Activated T-helper 1 cell treated with anti-CD3 and anti-CD28 coated beads, Interleukin-12 subunit alpha, Interleukin-12 subunit beta, Interleukin-2, Interleukin-4 antibody, amounts not matched to agents 30 ng/mL and 10 ng/mL and 1 ng/mL, durations not matched to agents 14 hours and 24 hours and 36 hours (primary cell): ENCODE results near the gene KRTAP1-3. TPM values are rescaled to one million over a fixed set of nuclear protein-coding genes. Genes with fewer than 3 reads are reported as not detected.
"Not testable (repeated sequence)": the region's sequence is repeated elsewhere in the genome, so short reads cannot be mapped to it uniquely, and the experiment has no call there.

ENCODE experiments used
- DNase-seq: peaks from one replicate; pipeline ENCODE4 v3.0.0; 2021; ENCODE audit warnings: low spot score
- H3K27ac Mint-ChIP-seq: one replicate; pipeline ENCODE4 v1.8.0; 2021; ENCODE audit warnings: mild to moderate bottlenecking, mixed read lengths
- H3K27me3 Mint-ChIP-seq: one replicate; pipeline ENCODE4 v1.8.0; 2022; ENCODE audit warnings: mild to moderate bottlenecking, moderate library complexity, mixed read lengths; ENCODE audit not compliant: insufficient read depth
- H3K36me3 Mint-ChIP-seq: one replicate; pipeline ENCODE4 v1.8.0; 2021; ENCODE audit warnings: low read depth, mixed read lengths
- H3K4me1 Mint-ChIP-seq: one replicate; pipeline ENCODE4 v1.8.0; 2021; ENCODE audit warnings: low read depth, mixed read lengths
- H3K4me3 Mint-ChIP-seq: one replicate; pipeline ENCODE4 v1.8.0; 2021; ENCODE audit warnings: mild to moderate bottlenecking, moderate library complexity, mixed read lengths
- H3K9me3 Mint-ChIP-seq: one replicate; pipeline ENCODE4 v1.8.0; 2021; ENCODE audit warnings: mixed read lengths
- intact Hi-C: fragments of 100-400 bp; cut with micrococcal nuclease; formaldehyde crosslinking; loops from one replicate; pipeline ENCODE4 v1.15.1; 2024
- total RNA-seq: library from RNA; stranded (reverse); gene quantifications from 2 replicates; pipeline ENCODE4 v1.2.3, GENCODE V29; 2022

Gene KRTAP1-3
- total RNA-seq, 1 donor from 2014 or later: not detected

DNA sequence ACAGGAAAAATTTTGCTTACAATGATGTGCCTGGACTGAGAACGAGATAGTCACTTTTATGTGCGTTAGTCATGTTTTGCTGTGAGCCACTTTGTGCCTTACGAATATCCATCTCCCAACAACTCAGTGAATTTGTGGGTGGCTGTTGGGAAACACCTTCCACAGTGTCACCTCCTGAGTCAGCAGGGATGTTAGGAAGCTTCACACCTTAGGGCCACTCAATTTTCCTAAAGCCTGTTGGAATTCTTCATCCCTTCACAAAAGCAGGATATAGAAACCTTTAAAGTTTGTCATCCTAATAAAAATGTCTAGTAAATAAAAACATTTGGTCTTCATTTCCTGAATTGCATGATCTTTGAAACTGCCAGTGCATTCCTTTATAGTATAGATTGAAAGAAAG lies 21.5 kb downstream of the KRTAP1-3 start:
- no peak overlapping the region for H3K27ac Mint-ChIP-seq
- intact Hi-C loops: no loop called here
- H3K4me1 Mint-ChIP-seq: no peaks in the 10 kb centered on the region
- peaks cover 9% of the 10 kb centered on the region for H3K27me3 Mint-ChIP-seq
- H3K4me3 Mint-ChIP-seq: no peak overlapping the region
- no peaks in the 10 kb centered on the region for H3K9me3 Mint-ChIP-seq
- DNase-seq: no peak
- no peaks in the 10 kb centered on the region for H3K36me3 Mint-ChIP-seq

DNA sequence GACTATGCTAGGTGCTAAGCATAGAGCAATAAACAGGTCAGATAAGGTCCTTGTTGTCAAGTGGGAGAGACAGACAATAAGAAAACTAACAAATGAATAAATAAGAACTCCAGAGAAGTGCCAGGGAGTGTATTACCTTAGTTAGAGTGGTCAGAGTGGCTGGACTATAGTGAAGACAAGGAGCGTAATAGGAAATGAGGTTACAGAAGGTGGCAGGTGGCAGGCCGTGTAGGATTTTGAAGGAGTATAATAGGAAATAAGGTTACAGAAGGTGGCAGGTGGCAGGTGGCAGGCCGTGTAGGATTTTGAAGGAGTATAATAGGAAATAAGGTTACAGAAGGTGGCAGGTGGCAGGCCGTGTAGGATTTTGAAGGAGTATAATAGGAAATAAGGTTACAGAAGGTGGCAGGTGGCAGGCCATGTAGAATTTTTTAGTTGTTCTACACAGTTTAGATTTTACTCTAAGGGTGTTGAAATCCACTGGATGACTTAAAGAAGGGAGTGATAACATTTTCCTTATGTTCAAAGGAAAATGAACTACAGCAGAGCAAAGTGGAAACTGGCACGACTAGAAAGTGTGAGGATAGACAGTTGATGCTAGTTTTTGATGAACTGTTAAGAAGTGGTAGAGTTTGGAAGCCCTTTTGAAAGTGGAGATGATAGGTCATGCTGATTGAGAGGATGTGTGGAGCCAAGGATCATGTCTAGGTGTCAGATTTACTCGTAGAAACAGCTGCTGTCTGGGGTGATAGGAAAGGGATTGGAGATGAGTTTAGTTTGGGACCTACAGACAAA lies 22.2 kb downstream of the KRTAP1-3 start:
- H3K4me3 Mint-ChIP-seq: no peak overlapping the region
- peaks cover 10% of the 10 kb centered on the region for H3K27me3 Mint-ChIP-seq
- no peak overlapping the region for H3K27ac Mint-ChIP-seq
- no peaks in the 10 kb centered on the region for H3K9me3 Mint-ChIP-seq
- no peak for DNase-seq
- intact Hi-C loops: no loop called here
- no peaks in the 10 kb centered on the region for H3K4me1 Mint-ChIP-seq
- H3K36me3 Mint-ChIP-seq: no peaks in the 10 kb centered on the region

- H3K27ac Mint-ChIP-seq: no peak overlapping the region
- intact Hi-C loops: no loop called here
- no peaks in the 10 kb centered on the region for H3K4me1 Mint-ChIP-seq
- no peaks in the 10 kb centered on the region for H3K9me3 Mint-ChIP-seq
- H3K27me3 Mint-ChIP-seq: peaks cover 10% of the 10 kb centered on the region
- H3K4me3 Mint-ChIP-seq: no peak overlapping the region
- H3K36me3 Mint-ChIP-seq: no peaks in the 10 kb centered on the region
- no peak for DNase-seq
These were observed 24.2 kb downstream of the KRTAP1-3 start for GRCh38 chr17:41010441-41010840.

- H3K27me3 Mint-ChIP-seq: peaks cover 10% of the 10 kb centered on the region
- no peak for DNase-seq
- intact Hi-C loops: no loop called here
- no peak overlapping the region for H3K4me3 Mint-ChIP-seq
- H3K36me3 Mint-ChIP-seq: no peaks in the 10 kb centered on the region
- H3K9me3 Mint-ChIP-seq: no peaks in the 10 kb centered on the region
- H3K27ac Mint-ChIP-seq: no peak overlapping the region
- no peaks in the 10 kb centered on the region for H3K4me1 Mint-ChIP-seq
These were observed 24.7 kb downstream of the KRTAP1-3 start for GRCh38 chr17:41009936-41010335.

DNA sequence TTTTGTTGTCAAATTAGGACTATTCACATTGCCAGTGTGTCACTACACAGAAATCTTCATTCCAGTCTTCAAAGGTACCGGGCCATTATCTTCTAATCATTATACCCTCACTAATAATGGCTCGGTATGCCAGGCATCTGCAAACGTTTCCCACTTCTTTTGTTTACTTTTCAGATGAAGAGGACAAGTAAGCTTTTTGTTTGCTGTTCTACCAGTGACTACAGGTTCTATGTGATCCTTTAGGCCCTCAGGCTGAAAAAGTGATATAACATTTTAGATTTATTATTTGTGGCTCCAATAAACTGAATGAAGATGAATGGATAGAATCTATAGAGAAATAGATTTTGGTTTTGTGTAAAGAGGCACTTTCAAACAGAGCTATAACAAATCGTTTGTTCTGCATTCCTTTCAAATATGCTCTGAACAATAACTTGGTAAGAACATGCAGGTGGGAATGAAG lies 25.3 kb downstream of the KRTAP1-3 start:
- intact Hi-C loops: no loop called here
- Mint-ChIP-seq H3K9me3 (no peaks in the 10 kb centered on the region), H3K36me3 (no peaks in the 10 kb centered on the region), H3K4me1 (no peaks in the 10 kb centered on the region), H3K27ac (no peak overlapping the region), H3K27me3 (peaks cover 10% of the 10 kb centered on the region), H3K4me3 (no peak overlapping the region)
- no peak for DNase-seq

- Mint-ChIP-seq H3K27ac (no peak within 1 kb of the TSS), H3K9me3 (no peaks in the 10 kb centered on the region), H3K27me3 (peaks cover 13% of the 10 kb centered on the region), H3K4me3 (no peak within 1 kb of the TSS), H3K4me1 (no peaks in the 10 kb centered on the region), H3K36me3 (no peaks in the 10 kb centered on the region)
- DNase-seq: no peak
- intact Hi-C loops: no loop called here
These were observed 25.9 kb downstream of the KRTAP1-3 start, which contains the start of gene KRTAP3-1 for GRCh38 chr17:41008811-41009210. TSS of gene KRTAP3-1 (minus strand) at chr17:41009128. CDS start at chr17:41009074, 54 bp downstream.

- intact Hi-C loops: no loop called here
- Mint-ChIP-seq H3K9me3 (no peaks in the 10 kb centered on the region), H3K27me3 (peaks cover 11% of the 10 kb centered on the region), H3K36me3 (no peaks in the 10 kb centered on the region), H3K27ac (no peak overlapping the region), H3K4me3 (no peak overlapping the region), H3K4me1 (no peaks in the 10 kb centered on the region)
- DNase-seq: no peak
These were observed 30.3 kb downstream of the KRTAP1-3 start for GRCh38 chr17:41004397-41004796.

DNA sequence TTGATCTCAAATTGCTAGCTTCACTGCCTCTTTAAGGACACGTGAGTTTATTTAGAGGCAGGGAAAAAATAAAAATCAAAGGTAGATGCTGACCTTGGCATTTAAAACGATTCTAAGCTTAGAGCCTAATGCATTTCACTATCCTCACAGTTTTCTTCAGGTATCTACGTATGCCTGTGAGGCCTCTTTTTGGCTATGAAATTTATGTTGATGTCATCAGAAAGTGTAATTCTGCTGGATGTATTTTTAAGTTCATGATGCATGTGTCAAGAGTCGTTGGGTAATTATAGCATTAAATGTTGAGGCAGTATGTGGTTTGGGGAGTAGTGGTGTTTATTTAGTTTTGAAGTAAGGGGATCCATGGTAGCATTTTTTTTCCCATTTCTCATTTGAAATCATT lies 30.7 kb downstream of the KRTAP1-3 start:
- no peak overlapping the region for H3K27ac Mint-ChIP-seq
- no peaks in the 10 kb centered on the region for H3K9me3 Mint-ChIP-seq
- intact Hi-C loops: no loop called here
- H3K36me3 Mint-ChIP-seq: no peaks in the 10 kb centered on the region
- H3K27me3 Mint-ChIP-seq: peaks cover 12% of the 10 kb centered on the region
- no peaks in the 10 kb centered on the region for H3K4me1 Mint-ChIP-seq
- H3K4me3 Mint-ChIP-seq: no peak overlapping the region
- DNase-seq: no peak

DNA sequence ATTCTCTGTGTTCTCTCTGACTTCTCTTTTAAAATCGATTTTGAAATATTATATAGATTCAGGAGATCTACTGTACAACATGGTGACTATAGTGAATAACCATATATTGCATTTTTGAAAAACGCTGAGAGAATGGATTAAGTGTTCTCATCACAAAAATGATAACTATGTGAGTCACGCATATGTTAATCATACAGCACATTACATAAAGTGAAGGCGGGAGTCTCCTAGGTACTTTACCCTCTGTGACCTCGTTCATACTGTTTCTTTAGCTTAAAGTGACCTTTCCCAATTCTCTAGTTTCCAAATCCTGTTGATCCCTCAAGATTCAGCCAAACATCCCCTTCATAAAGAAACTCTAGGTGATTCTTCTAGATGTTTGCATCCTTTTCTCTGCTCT lies 31.9 kb downstream of the KRTAP1-3 start:
- DNase-seq: no peak
- Mint-ChIP-seq H3K27me3 (peaks cover 11% of the 10 kb centered on the region), H3K36me3 (no peaks in the 10 kb centered on the region), H3K9me3 (no peaks in the 10 kb centered on the region), H3K4me3 (no peak overlapping the region), H3K4me1 (no peaks in the 10 kb centered on the region), H3K27ac (no peak overlapping the region)
- intact Hi-C loops: no loop called here

- DNase-seq: no peak
- Mint-ChIP-seq H3K4me1 (no peaks in the 10 kb centered on the region), H3K27ac (no peak overlapping the region), H3K4me3 (no peak overlapping the region), H3K36me3 (no peaks in the 10 kb centered on the region), H3K9me3 (no peaks in the 10 kb centered on the region), H3K27me3 (peaks cover 14% of the 10 kb centered on the region)
- intact Hi-C loops: no loop called here
These were observed 32.9 kb downstream of the KRTAP1-3 start for GRCh38 chr17:41001795-41002194.

GRCh38 chr17:40999563-40999962 lies 35.1 kb downstream of the KRTAP1-3 start, which contains the start of gene KRTAP3-2:
TSS of gene KRTAP3-2 (minus strand) at chr17:40999906. CDS start at chr17:40999853, 53 bp downstream.
- H3K27ac Mint-ChIP-seq, H3K4me1 Mint-ChIP-seq, H3K36me3 Mint-ChIP-seq, H3K9me3 Mint-ChIP-seq, H3K4me3 Mint-ChIP-seq, DNase-seq, intact Hi-C loops: not testable (repeated sequence)
- peaks cover 20% of the 10 kb centered on the region for H3K27me3 Mint-ChIP-seq

- intact Hi-C loops: no loop called here
- Mint-ChIP-seq H3K9me3 (no peaks in the 10 kb centered on the region), H3K36me3 (no peaks in the 10 kb centered on the region), H3K27me3 (peaks cover 26% of the 10 kb centered on the region), H3K4me1 (no peaks in the 10 kb centered on the region), H3K27ac (no peak overlapping the region), H3K4me3 (no peak overlapping the region)
- DNase-seq: no peak
These were observed 37.3 kb downstream of the KRTAP1-3 start for GRCh38 chr17:40997361-40997760.

DNA sequence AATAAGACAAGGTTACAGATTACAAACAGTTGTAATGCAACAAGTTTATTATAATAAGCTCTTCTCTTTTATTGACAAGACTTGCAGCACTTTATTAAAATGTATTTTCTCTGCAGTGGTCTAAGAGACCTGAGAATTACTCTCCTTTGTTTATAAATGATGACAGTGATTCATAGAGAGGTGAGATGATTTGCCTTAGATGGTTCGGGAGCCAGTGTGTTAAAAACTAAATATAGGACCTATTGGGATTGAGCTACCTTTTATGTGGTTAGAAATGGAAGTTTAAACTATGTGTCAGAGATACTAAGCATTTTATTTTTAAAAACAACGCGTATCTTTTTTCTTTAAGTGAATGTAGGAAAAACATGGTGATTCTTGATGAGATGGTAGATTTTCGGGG lies 37.8 kb downstream of the KRTAP1-3 start:
- H3K4me1 Mint-ChIP-seq: no peaks in the 10 kb centered on the region
- H3K36me3 Mint-ChIP-seq: no peaks in the 10 kb centered on the region
- DNase-seq: no peak
- intact Hi-C loops: no loop called here
- no peaks in the 10 kb centered on the region for H3K9me3 Mint-ChIP-seq
- no peak overlapping the region for H3K4me3 Mint-ChIP-seq
- H3K27ac Mint-ChIP-seq: no peak overlapping the region
- H3K27me3 Mint-ChIP-seq: peaks cover 28% of the 10 kb centered on the region
